GM18873 (cell line): Measurements from ENCODE around the gene S100A2.

Source experiments
- ATAC-seq: cut with Tn5 transposase; IDR thresholded peaks from one replicate; pipeline ENCODE4 v1.9.1; 2021; ENCODE audit warnings: mild to moderate bottlenecking, moderate library complexity, moderate number of reproducible peaks; ENCODE audit not compliant: unreplicated experiment, low FRiP score

S100A2 gene

DNA sequence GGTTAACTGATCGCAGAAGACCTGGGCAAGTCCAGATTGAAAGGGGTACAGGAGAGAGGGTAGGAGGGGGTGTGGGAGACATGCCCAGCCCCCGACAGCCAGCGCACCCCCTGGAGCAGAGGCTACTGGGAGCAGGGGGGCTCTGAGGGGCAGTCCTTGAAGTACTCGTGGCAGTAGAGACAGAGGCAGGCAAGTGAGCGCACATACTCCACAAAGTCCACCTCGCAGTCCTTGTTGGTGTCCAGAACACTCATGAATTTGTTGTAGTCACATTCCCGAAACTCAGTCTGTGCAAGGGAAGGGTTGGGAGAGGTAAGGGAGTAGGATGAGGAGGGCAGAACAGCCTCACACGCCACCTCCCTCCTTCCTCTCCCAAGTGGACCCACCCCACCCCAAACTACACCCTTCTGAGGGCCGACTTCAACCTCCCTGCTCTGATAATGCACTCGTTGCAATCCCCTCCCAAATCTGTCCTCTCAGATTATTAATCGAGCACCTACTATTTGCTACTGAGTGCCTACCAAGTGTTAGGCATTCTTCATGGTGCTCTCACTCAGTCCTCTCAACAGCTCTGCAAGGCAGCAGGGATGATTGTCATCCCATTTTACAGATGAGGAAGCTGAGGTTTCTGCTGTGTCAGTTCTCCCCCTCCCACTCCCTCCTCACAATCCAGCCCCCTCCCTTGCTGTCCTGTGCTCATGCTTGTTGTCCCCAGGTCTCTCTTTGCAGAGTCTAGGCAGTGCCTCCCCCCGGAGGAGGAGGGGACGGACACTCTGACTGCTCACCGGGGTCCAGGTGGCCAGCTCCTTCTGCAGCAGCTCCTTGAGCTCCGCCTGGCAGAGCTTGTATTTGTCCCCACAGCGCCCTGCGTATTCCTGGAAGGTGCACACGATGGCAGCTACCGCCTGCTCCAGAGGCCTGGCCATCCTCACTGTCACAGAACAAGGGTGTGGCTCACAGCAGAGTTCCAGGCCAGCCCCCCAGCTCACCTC lies 17.8 kb downstream of the S100A2 start:
- ATAC-seq: no peak

DNA sequence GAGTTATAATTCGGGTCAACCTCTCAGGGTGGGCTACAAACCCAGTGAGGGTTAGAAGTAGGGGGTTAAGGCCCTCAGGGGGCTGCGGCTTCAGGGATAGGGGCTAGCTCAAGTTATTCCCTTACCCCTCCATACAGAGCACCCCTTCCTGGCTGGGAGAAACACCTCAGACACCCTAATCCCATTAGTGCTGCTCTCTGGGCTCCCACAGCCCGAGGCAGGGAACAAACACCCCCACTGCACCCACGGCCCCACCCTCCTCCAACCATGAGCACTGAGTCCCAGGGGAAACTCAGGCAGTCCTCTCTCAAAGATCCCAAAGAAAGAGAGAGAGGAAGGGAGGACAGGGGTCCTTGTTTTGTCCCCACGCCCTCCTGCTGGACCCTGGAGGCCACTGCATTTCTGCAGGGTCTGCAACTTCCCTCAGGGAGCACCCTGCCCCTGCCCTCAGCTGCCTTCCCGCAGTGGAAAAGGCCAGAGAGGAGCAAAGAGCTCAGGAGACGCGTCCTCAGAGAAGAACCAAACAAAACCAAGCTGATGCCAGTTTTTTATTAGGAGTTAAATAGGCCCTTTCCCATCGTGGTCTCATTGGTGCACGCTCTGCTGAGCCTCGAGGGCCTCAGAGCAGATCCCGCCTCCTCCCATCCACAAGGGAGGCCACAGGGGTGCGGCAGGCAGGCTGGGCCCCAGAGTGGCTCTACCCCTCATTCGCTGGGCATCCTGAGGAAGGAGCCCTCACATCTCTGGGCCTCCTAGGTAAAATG lies 18.7 kb downstream of the S100A2 start:
- no peak for ATAC-seq

DNA sequence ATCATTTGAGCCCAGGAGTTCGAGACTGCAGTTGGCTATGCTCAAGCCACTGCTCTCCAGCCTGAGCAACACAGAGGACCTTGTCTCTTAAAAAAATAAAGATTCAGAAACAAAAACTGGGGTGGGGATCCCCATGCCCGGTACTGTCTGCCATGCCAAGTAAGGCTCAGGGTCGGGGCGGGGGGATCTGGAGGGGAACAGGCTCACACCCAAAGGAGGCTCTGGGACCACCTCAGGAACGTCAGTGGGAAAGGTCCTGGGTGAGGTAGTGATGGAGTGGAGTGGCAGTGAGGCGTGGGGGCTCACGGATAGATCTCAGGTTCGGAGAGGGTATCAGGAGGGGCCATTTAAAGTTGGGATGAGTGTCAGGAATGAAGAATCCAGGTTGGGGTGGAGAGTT lies 19.3 kb downstream of the S100A2 start:
- no peak for ATAC-seq

- ATAC-seq: no peak
Measured at GRCh38 chr1:153545067-153546055, 20.3 kb downstream of the S100A2 start, which contains the start of gene S100A4. Gene S100A4, minus strand, starts transcription at chr1:153545806. Its CDS starts 1,012 bp downstream, at chr1:153544794.

DNA sequence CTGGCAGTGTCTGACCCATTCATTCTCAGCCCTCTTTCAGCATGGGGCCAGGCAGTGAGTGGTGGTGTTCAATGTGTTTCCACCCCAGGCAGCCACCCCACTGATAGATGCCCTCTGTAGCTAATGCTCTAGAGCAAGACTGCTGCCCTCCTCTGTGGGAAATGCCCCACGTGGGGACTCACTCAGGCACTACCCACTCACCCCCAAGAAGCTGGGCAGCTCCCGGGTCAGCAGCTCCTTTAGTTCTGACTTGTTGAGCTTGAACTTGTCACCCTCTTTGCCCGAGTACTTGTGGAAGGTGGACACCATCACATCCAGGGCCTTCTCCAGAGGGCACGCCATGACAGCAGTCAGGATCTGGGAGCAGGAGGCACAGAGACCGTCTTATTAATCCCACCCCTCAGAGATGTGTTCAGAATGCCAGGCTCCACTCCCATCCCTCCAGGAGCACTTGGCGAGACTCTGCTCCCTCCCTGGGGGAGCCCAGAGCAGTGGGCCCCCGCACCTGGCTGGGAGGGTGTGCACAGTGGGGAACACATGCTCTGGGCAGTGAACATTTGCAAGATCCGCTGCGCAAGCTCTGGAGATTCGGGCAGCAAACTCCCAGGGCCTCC lies 21.1 kb downstream of the S100A2 start:
- ATAC-seq: no peak

- ATAC-seq: no peak
Measured at GRCh38 chr1:153543736-153544135, 21.9 kb downstream of the S100A2 start.

- ATAC-seq: no peak
Measured at GRCh38 chr1:153542956-153543711, 22.5 kb downstream of the S100A2 start.

GRCh38 chr1:153541641-153542590 lies 23.7 kb downstream of the S100A2 start:
- ATAC-seq: no peak

DNA sequence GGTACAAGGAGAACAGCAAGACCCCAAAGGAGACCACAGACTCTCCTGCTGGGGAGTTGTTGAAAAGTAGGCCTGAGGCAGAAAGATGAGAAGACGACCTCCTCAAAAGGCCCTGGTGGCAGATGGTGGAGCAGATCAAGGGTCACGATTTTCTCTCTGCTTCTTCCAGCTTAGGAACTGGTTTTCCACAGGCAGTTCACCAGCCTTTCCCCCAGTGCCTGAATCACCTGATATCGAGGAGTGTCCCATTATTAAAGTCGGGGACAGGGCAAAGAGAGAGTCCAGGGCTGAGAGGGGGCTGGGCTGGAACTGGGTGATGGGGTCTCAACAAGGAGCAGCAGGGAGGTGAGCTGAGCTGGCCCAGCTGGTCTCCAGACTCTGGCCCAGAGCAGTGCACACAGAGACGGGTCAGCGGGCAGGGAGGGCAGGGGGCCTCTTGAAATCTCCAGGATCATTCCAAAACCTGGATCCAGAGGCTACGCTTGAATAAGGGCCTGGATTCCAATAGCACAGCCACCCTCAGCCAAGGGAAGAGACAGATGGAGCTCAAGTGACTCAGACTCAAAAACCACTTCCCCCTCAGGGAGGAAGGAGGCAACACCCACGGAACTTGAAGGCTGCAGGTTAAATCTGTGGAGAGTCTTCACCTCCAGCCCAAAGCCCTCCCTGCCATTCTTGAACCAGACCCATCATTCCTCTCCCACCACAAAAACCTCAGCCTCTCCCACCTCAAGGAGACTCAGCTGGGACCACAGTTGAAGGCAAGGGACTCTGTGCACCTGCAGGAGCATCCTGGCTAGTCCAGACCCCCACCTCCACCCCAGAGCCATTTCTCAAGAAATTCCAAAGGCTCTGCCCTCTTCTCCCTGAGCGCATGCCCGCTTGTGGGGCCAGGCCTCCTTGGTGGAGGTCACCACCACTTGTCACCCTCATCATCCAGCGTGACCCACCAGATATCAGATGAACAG lies 25.0 kb downstream of the S100A2 start, which contains the start of gene S100A5:
Gene S100A5 (minus strand): TSS at position 541 of the 968 bp plus-strand sequence. CDS start 743 bp downstream, outside the sequence.
- no peak for ATAC-seq

- no peak for ATAC-seq
Measured at GRCh38 chr1:153539395-153540093, 26.1 kb downstream of the S100A2 start.

- ATAC-seq: no peak
Measured at GRCh38 chr1:153538315-153538821, 27.3 kb downstream of the S100A2 start.

DNA sequence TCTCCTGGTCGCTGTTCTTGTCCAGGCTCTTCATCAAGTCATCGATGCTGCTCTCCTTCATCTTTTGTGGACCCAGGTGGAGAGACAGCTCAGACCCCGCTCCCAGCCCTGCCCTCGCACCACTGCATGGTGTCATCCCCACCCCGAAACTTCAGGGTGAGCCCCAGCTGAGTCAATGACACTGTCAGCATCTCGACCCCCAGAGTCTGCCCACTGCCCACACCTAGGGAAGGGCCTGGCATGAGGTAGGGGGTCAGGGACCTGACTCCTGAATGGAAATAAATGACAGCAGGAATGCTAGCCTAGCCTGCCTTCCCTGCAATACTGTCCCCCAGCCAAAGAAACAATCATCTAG lies 28.3 kb downstream of the S100A2 start:
- no peak for ATAC-seq

DNA sequence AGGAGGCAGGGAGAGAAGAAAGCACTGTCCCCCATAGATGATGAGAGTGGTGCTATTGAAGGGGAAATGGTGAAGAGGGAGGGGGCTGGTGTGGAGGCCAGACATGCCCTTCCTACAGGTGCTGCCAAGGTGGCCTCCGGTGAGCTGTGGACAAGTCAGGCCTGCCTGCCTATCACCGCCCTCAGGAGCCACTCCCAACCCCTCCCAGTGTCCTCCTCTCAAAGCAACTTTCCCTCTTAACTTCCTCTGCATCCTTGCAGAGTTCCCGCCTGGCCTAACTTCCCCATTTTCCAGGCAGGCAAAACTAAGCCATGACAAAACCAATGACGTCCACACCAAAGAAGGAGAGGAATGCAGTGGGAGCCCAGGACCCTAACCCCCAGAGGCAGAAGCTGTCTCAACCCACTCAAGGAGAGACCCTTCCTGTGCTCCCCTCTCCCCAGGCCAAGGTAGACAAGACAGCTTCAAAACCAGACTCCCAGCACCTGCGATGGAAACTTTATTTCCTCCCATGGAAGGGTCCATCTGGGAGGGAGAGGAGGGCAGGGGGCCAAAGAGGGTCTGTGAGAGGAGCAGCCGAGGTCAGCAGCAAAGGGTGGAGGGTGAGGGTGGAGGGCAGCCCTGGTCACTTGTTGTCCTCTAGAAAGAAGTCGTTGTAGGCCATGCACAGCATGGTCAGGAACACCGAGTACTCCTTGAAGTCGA lies 28.8 kb downstream of the S100A2 start:
- no peak for ATAC-seq

DNA sequence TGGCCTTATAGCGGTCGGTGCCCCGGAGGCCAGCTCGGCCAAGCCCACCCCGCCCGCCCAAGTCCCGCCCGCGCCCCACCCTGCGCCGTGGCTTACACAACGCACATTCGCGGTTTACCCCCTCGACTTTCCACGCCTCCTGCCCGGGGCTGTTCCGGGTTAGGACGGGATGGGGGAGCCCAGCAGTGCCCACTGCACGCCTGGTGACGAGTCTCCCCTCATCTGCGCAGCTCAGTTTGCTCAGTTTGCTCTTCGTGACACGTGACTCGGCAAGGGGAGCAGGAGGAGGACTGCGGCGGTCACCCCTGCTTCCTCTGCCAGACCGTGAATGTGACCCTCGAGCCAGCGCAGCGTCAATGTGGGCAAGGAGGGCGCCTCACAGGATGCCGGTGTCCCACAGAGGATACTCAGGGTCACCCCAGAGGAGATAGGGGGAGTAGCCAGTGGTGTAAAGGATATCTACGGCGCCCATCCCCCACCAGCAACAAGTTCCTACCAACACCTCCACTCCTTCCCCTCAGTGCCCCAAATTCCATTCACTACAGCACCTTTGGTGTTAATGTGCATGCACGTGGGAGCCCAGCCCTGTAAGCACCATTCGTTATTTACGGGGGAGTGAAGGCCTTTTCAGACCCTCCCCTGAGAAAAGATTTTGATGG lies 29.5 kb downstream of the S100A2 start:
- ATAC-seq: no peak
